ENCODE measurements around the gene MORN3. TPM values are rescaled to one million over a fixed set of nuclear protein-coding genes. Genes with fewer than 3 reads are reported as not detected.

MORN3 gene
- total RNA-seq, 2 donors from 2014 or later = not detected

DNA sequence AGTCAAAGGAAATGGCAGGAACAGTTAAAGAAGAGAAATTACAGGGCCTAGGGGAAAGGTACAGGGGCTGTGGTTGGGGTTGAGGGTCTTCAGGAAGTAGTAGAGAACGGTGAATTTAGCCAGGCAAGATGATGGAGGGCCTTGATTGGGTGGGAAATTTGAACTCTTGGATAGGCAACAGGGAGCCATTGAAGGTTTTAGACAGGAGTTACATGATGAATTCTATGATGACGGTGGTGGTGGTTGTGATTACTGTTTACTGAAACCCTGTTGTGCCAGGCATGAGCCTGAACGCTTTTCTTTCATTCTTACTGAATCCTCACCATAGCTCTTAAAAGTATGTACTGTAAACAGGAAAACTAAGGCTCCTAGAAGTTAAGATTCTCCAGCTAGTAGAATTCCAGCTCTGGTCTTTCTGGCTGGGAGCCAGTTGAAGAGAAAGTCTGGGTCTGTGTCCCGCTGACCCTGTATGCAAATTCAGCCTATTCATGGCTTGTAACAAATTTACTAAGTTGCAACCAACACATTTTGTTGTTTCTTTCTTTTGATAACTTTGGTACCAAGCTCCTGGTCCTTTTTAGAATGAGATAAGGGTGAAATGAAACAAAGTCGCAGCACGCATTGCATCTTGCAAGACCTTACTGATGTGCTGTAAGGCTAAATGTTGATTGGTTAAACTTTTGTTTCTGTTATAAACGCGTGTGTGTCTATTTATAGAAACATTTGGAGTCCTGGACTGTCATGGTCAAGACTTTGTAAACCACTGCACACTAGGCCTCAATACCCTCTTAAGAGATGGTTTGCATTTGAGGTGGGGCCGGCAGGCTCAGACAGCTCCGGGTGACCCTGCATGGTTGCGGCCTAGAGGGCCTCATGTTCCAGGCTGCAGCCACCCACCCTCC lies 37.1 kb downstream of the MORN3 start:
- DNase-seq = no peak
- no peak overlapping the region for H3K27ac ChIP-seq
- no peak overlapping the region for H3K4me3 ChIP-seq
- H3K9me3 ChIP-seq = no peaks in the 10 kb centered on the region
- peak overlapping the region in 1 of 2 donors; percentile 20 for H3K9ac ChIP-seq (ENCODE audit: low read depth in 2 of 2, low read length in 2 of 2)
- H3K27me3 ChIP-seq = no peaks in the 10 kb centered on the region
- H3K36me3 ChIP-seq = no peaks in the 10 kb centered on the region
- intact Hi-C loops (cut with DNase I) = no loop called here
- peaks cover 13% of the 10 kb centered on the region for H3K4me1 ChIP-seq
- TF ChIP-seq, protein P1, sequence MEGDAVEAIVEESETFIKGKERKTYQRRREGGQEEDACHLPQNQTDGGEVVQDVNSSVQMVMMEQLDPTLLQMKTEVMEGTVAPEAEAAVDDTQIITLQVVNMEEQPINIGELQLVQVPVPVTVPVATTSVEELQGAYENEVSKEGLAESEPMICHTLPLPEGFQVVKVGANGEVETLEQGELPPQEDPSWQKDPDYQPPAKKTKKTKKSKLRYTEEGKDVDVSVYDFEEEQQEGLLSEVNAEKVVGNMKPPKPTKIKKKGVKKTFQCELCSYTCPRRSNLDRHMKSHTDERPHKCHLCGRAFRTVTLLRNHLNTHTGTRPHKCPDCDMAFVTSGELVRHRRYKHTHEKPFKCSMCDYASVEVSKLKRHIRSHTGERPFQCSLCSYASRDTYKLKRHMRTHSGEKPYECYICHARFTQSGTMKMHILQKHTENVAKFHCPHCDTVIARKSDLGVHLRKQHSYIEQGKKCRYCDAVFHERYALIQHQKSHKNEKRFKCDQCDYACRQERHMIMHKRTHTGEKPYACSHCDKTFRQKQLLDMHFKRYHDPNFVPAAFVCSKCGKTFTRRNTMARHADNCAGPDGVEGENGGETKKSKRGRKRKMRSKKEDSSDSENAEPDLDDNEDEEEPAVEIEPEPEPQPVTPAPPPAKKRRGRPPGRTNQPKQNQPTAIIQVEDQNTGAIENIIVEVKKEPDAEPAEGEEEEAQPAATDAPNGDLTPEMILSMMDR (IDR thresholded peaks at IDR 0.05) = no peak

DNA sequence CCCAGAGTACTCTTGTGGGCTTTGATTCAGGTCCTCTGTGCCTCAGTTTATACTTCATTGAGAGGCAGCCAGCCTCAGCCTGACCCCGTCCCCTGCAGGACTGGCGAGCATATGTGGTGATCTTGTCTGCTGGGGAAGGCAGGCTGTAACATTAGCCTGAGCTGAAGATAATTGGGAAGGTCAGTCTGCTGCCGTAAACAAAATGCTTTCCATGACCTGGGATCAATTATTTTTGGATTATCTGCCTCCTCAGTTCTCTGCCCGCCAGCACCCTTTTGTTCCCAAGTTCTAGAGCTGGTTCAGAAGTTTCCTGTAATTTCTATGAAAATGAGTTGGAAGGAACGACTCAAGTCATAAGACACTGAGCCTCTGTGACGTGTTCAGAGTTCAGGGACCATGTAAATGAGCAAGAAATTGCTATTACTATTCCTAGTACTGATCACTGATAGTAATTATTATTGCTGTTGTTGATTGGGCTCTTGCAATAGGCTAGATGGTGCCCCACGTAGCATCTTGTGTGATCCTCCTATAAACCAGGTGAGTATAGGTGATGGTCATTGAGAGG lies 38.6 kb downstream of the MORN3 start:
- intact Hi-C loops (cut with DNase I) = no loop called here
- no peak overlapping the region for H3K9ac ChIP-seq (ENCODE audit: low read depth in 2 of 2, low read length in 2 of 2)
- TF ChIP-seq, protein P1 (IDR thresholded peaks at IDR 0.05) = no peak
- H3K9me3 ChIP-seq = no peaks in the 10 kb centered on the region
- no peak overlapping the region for H3K4me3 ChIP-seq
- H3K27me3 ChIP-seq = no peaks in the 10 kb centered on the region
- no peak for DNase-seq
- H3K4me1 ChIP-seq = peaks cover 13% of the 10 kb centered on the region
- no peak overlapping the region for H3K27ac ChIP-seq
- H3K36me3 ChIP-seq = no peaks in the 10 kb centered on the region

DNA sequence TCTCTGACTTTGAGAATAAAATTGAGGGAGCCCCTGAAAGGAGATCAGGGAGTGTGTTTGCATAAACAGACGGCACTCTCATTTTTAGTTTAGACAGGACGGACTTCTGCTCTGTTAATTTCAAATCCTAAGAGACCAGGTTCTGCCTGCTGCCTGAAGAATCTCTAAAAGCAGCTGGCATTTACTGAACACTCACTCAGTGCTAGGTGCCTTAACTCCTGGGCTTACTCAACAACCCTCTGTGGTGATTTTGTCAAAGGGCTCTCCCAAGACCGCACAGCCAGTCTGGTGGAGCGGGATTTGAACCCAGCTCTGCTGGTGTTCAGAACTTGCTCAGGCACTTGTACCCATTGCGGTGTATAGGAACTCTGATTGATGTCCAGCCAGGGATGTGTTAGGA lies 40.9 kb downstream of the MORN3 start:
- peak overlapping the region; percentile 99 for H3K27ac ChIP-seq
- TF ChIP-seq, protein P1 (IDR thresholded peaks at IDR 0.05) = no peak
- H3K4me3 ChIP-seq = peak overlapping the region; percentile 77
- peak overlapping the region; percentile 60 to 93 for H3K9ac ChIP-seq (ENCODE audit: low read depth in 2 of 2, low read length in 2 of 2)
- no peaks in the 10 kb centered on the region for H3K36me3 ChIP-seq
- H3K4me1 ChIP-seq = peaks cover 17% of the 10 kb centered on the region
- no peak for DNase-seq
- no peaks in the 10 kb centered on the region for H3K27me3 ChIP-seq
- intact Hi-C loops (cut with DNase I) = loop anchor here (5.0 kb wide), 1 partner anchor 39 kb away; the partner anchor contains the start of gene MORN3
- H3K9me3 ChIP-seq = no peaks in the 10 kb centered on the region

DNA sequence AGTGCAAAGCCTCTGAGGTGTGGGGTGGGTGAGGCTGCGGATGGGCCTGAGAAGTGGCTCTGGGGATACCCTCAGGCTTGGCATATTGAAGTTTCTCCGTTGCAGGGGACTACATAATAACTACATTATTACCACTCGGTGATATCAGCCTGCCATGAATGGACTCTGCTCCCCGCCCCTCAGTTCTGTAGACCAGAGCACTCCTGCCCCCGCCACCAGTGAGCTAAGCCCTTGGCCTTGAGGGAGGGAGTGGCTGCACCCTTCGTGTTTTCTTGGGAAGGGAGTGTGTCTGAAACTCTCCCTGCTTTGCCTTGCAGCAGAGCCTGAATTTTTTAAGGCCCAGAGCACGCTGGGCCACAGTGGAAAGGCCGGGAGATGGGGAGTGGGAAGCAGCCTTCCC lies 41.4 kb downstream of the MORN3 start:
- intact Hi-C loops (cut with DNase I) = loop anchor here (5.0 kb wide), 1 partner anchor 39 kb away; the partner anchor contains the start of gene MORN3
- peak; percentile 73 for DNase-seq
- no peaks in the 10 kb centered on the region for H3K36me3 ChIP-seq
- H3K9me3 ChIP-seq = no peaks in the 10 kb centered on the region
- peak overlapping the region; percentile 60 to 93 for H3K9ac ChIP-seq (ENCODE audit: low read depth in 2 of 2, low read length in 2 of 2)
- TF ChIP-seq, protein P1 (IDR thresholded peaks at IDR 0.05) = no peak
- no peaks in the 10 kb centered on the region for H3K27me3 ChIP-seq
- peaks cover 17% of the 10 kb centered on the region for H3K4me1 ChIP-seq
- peak overlapping the region; percentile 77 for H3K4me3 ChIP-seq
- H3K27ac ChIP-seq = peak overlapping the region; percentile 99

DNA sequence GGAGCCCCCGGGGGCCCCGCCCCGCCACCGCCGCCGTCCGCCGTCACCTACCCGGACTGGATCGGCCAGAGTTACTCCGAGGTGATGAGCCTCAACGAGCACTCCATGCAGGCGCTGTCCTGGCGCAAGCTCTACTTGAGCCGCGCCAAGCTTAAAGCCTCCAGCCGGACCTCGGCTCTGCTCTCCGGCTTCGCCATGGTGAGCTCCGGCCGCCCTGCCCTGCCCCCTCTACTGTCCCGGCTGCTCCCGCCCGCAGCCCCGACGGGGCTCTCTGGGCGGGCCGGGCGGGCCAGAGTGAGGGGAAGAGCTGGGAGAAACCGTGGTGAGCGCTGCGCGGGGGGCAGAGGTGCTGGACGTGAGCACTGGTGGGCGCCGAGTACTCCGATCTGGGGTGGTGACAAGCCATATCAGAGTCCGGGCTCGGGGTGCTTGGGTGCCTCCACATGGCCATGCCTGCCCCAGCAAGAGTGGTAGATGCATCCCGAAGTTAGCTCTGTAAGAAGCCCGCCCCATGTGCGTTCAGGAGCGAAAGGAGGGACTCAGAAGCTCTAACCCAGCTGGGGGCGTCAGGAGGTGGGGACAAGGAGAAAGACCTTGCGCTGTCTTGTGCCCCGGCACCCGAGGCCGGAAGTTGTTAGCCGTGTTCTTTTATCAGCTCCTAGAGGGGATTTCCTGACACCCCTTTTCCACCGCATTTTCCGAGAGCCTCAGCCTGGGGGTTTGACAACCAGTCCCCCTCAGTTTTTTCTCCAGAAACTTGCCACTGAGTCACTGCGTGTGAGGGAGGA lies 42.4 kb downstream of the MORN3 start:
- H3K27ac ChIP-seq = peak overlapping the region; percentile 99
- H3K9ac ChIP-seq (ENCODE audit: low read depth in 2 of 2, low read length in 2 of 2) = peak overlapping the region; percentile 74 to 93
- no peaks in the 10 kb centered on the region for H3K27me3 ChIP-seq
- intact Hi-C loops (cut with DNase I) = loop anchor here (5.0 kb wide), 1 partner anchor 40 kb away; the partner anchor contains the start of gene MORN3
- H3K4me1 ChIP-seq = peaks cover 17% of the 10 kb centered on the region
- H3K9me3 ChIP-seq = no peaks in the 10 kb centered on the region
- TF ChIP-seq, protein P1 (IDR thresholded peaks at IDR 0.05) = no peak
- H3K36me3 ChIP-seq = no peaks in the 10 kb centered on the region
- peak; percentile 69 for DNase-seq
- H3K4me3 ChIP-seq = peak overlapping the region; percentile 77
